HL-60 (cell line): ENCODE measurements around the gene MRPL21.

Experiments
- DNase-seq, 2 experiments: peaks; one replicate each; pipeline ENCODE4 v3.0.0-alpha.2; 2010 to 2020; ENCODE audit warnings: low read depth in 1 of 2, low spot score in 1 of 2
- H3K27ac ChIP-seq: fragments of 250-450 bp; sonication (Bioruptor Pico); replicated peaks from 2 replicates; pipeline ENCODE4 v1.5.1; 2020; ENCODE audit warnings: mild to moderate bottlenecking, moderate library complexity
- H3K27me3 ChIP-seq: fragments of 250-450 bp; sonication (Bioruptor Pico); 2 replicates; pipeline ENCODE4 v1.5.1; 2021; ENCODE audit warnings: mild to moderate bottlenecking, moderate library complexity; ENCODE audit not compliant: insufficient read depth, poor library complexity, severe bottlenecking
- H3K4me3 ChIP-seq: replicated peaks from 2 replicates; pipeline ENCODE4 v1.5.1; 2011; ENCODE audit warnings: mild to moderate bottlenecking, control low read depth, low read length; ENCODE audit not compliant: insufficient read depth
- CTCF ChIP-seq: IDR thresholded peaks from one replicate; pipeline ENCODE4 v1.5.1; 2011; ENCODE audit warnings: low read length, control low read depth, inconsistent platforms; ENCODE audit not compliant: insufficient read depth
- GABPA ChIP-seq: IDR thresholded peaks from 2 replicates; pipeline ENCODE4 v1.6.1; 2012; ENCODE audit warnings: low read depth
- POLR2AphosphoS5 ChIP-seq: IDR thresholded peaks from 2 replicates; pipeline ENCODE4 v1.6.1; 2012; ENCODE audit warnings: low read depth
- REST ChIP-seq: IDR thresholded peaks from 2 replicates; pipeline ENCODE4 v1.6.1; 2012; ENCODE audit warnings: low read depth; ENCODE audit not compliant: insufficient replicate concordance
- SPI1 ChIP-seq: IDR thresholded peaks from 2 replicates; pipeline ENCODE4 v1.6.1; 2012; ENCODE audit warnings: low read depth, mild to moderate bottlenecking, borderline replicate concordance

MRPL21 gene

GRCh38 chr11:68948935-68949334, 45.3 kb upstream of the MRPL21 start:
- H3K27ac ChIP-seq, result no peak overlapping the region
- DNase-seq, result no peak
- TF ChIP-seq POLR2AphosphoS5 (no peak), SPI1 (no peak), REST (no peak), GABPA (no peak), CTCF (no peak)
- no peaks in the 10 kb centered on the region for H3K27me3 ChIP-seq
- H3K4me3 ChIP-seq, result no peak overlapping the region

GRCh38 chr11:68948496-68948895, 44.9 kb upstream of the MRPL21 start:
- TF ChIP-seq GABPA, result no peak
- no peak for TF ChIP-seq CTCF
- TF ChIP-seq POLR2AphosphoS5, result no peak
- TF ChIP-seq REST, result no peak
- TF ChIP-seq SPI1, result no peak
- Histone ChIP-seq H3K27ac (no peak overlapping the region), H3K4me3 (no peak overlapping the region), H3K27me3 (no peaks in the 10 kb centered on the region)
- no peak for DNase-seq

GRCh38 chr11:68947151-68947550, 43.5 kb upstream of the MRPL21 start:
- H3K27ac ChIP-seq, result no peak overlapping the region

More at GRCh38 chr11:68947151-68947550, 43.5 kb upstream of the MRPL21 start:
- no peak overlapping the region for H3K4me3 ChIP-seq
- no peak for DNase-seq
- no peaks in the 10 kb centered on the region for H3K27me3 ChIP-seq
- no peak for TF ChIP-seq REST
- no peak for TF ChIP-seq GABPA
